Body of pancreas (tissue), 4 donors: ENCODE results near the gene RTP2. TPM values are rescaled to one million over a fixed set of nuclear protein-coding genes. Genes with fewer than 3 reads are reported as not detected.
A peak's percentile ranks its signal among the peaks of the same experiment; 100 is the strongest.

Source experiments
- ATAC-seq: fragments of 150-250 bp; one replicate; pipeline ENCODE4 v1.9.1; 2016
- DNase-seq, 4 donors: peaks; one replicate each; pipeline ENCODE4 v3.0.0-alpha.2; 2019
- H3K27ac ChIP-seq, 4 donors: fragments of 200-600 bp; sonication (generic); 1 replicate in 3 of 4; 2 replicates in 1 of 4; pipeline versions ENCODE4 v1.5.1 to v1.6.1; 2016 to 2019; ENCODE audit warnings: mild to moderate bottlenecking in 1 of 4, mixed read lengths in 1 of 4, moderate library complexity in 1 of 4
- H3K27me3 ChIP-seq, 2 donors: fragments of 200-600 bp; sonication (generic); one replicate each; pipeline ENCODE4 v1.6.0; 2016; ENCODE audit warnings: mild to moderate bottlenecking in 1 of 2
- H3K36me3 ChIP-seq, 2 donors: fragments of 200-600 bp; sonication (generic); replicated peaks in 1 of 2; 2 replicates each; pipeline ENCODE4 v1.5.1; 2016; ENCODE audit warnings: low read depth in 2 of 2; ENCODE audit not compliant: insufficient read depth in 1 of 2
- H3K4me1 ChIP-seq: fragments of 200-600 bp; sonication (generic); one replicate; pipeline ENCODE4 v1.6.0; 2016
- H3K4me3 ChIP-seq, 2 donors: fragments of 200-600 bp; sonication (generic); 1 replicate in 1 of 2; 2 replicates in 1 of 2; pipeline ENCODE4 v1.5.1; 2016 to 2019
- H3K9me3 ChIP-seq, 3 donors: fragments of 200-600 bp; sonication (generic); 1 replicate in 2 of 3; 2 replicates in 1 of 3; pipeline ENCODE4 v1.5.1; 2016
- CTCF ChIP-seq, 7 experiments: fragments of 450-650 bp in 4 of 7; fragments of 200-600 bp in 3 of 7; sonication (generic) in 3 of 7; IDR thresholded peaks; one replicate each; pipeline ENCODE4 v1.5.1; 2016 to 2019; ENCODE audit warnings: antibody characterized with exemption in 7 of 7
- POLR2A ChIP-seq, 3 donors: fragments of 450-650 bp; IDR thresholded peaks; one replicate each; pipeline ENCODE4 v1.6.1; 2016; ENCODE audit warnings: antibody characterized with exemption in 3 of 3, mild to moderate bottlenecking in 2 of 3
- WGBS, 2 donors: methylation state at CpG; one replicate each; pipeline ENCODE4 v1.1.5; 2017; 5-methylcytosine and 5-hydroxymethylcytosine counted together
- intact Hi-C: fragments of 100-400 bp; cut with DNase I; formaldehyde crosslinking; loops from one replicate; pipeline ENCODE4 v1.15.1; 2023
- total RNA-seq, 2 donors: library from RNA; depleted of rRNA; stranded (reverse); fragments of >200 nt; gene quantifications; one replicate each; pipeline ENCODE4 v1.1.0, GENCODE V29; 2016

RTP2 gene
- total RNA-seq, 2 donors from 2014 or later: not detected

- WGBS, 2 donors: 41 to 43% methylated on average over 5 of the region's 5 CpGs
- peaks cover 40% of the 10 kb centered on the region for H3K4me1 ChIP-seq
- ATAC-seq (no peak), DNase-seq (no peak)
- no peak for TF ChIP-seq POLR2A (IDR thresholded peaks at IDR 0.05)
- TF ChIP-seq CTCF (IDR thresholded peaks at IDR 0.05): no peak
- intact Hi-C loops: no loop called here
- H3K27ac ChIP-seq: peak overlapping the region in 3 of 4 donors; percentile 99
- no peaks in the 10 kb centered on the region for H3K27me3 ChIP-seq
- no peak overlapping the region for H3K4me3 ChIP-seq
- no peaks in the 10 kb centered on the region for H3K36me3 ChIP-seq
- no peaks in the 10 kb centered on the region for H3K9me3 ChIP-seq
These were observed 45.1 kb upstream of the RTP2 start for GRCh38 chr3:187747506-187747905.

DNA sequence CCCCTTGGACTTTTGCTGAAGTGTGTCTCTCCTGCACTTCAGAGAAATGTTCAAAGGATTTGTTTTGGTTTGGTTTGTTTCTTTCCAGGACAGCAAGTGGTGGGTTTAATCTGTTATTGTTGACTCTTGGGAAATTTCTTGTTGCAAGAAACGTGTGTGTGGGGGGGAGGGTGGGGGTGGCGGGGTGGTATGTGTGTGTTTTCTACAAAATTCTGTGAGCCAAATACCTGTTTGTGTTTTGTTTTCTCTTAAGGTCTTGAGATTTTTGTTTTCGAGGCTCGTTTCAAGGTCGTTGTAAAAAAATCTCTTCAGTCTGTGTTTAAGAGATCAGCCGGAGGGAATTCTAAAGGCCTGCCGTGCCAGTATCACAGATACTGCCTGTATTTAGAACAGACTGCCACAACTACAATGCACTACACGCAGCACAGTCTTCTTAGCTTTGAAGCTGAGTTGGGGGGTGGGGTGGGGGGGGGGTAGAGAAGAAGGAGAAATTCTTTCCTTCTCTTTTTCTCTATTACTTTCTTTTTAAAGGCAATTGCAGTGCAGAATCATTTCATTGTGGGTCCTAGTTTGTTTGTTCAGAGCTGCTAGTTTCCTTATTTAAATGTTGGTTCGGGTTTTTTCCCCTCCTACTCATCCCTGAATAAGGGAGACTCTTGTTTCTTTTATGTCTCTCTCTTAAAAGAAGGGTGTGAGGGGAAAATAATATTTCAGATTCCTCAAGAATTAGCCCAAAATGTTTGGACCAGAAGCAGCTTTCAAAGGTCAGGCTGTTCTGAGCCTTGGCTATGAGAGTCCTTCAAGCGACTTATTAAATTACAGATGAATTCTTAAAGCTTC lies 44.3 kb upstream of the RTP2 start:
- peak overlapping the region; percentile 87 to 99 (median 99) for H3K27ac ChIP-seq
- H3K27me3 ChIP-seq: no peaks in the 10 kb centered on the region
- no peak for TF ChIP-seq POLR2A (IDR thresholded peaks at IDR 0.05)
- no peak for TF ChIP-seq CTCF (IDR thresholded peaks at IDR 0.05)
- ATAC-seq: no peak
- peak in 2 of 4 donors; percentile 43 to 55 for DNase-seq
- no peaks in the 10 kb centered on the region for H3K9me3 ChIP-seq
- intact Hi-C loops: no loop called here
- 14 to 19% methylated on average over 10 of the region's 10 CpGs for WGBS, 2 donors
- H3K4me1 ChIP-seq: peaks cover 49% of the 10 kb centered on the region
- no peaks in the 10 kb centered on the region for H3K36me3 ChIP-seq
- no peak overlapping the region for H3K4me3 ChIP-seq

DNA sequence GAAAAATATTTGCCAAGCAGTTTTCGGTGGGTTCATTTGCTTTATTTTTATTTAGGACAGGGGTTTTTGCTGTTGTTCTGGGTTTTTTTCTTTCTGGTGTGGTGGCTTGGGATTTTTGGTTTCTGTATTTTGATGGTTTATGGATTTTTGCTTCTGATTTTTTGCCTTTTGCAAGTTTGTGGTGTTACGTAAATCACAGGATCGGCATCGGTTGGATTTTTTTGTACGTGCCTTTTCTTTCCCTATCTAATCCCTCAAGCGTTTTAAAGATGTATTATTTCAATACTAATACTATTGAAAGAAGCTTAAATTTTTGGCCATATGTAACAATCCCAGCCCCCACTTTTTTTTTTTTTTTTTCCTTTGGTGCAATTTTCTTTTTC lies 43.7 kb upstream of the RTP2 start:
- Histone ChIP-seq H3K9me3 (no peaks in the 10 kb centered on the region), H3K36me3 (no peaks in the 10 kb centered on the region), H3K4me1 (peaks cover 48% of the 10 kb centered on the region), H3K27ac (peak overlapping the region; percentile 87 to 99 (median 99)), H3K4me3 (peak overlapping the region in 1 of 2 donors; percentile 50), H3K27me3 (no peaks in the 10 kb centered on the region)
- intact Hi-C loops: no loop called here
- 1 to 4% methylated on average over 6 of the region's 6 CpGs for WGBS, 2 donors
- ATAC-seq (no peak), DNase-seq (no peak)
- no peak for TF ChIP-seq POLR2A (IDR thresholded peaks at IDR 0.05)
- TF ChIP-seq CTCF (IDR thresholded peaks at IDR 0.05): no peak

- peak within 1 kb of the TSS; percentile 95 to 99 (median 99) for H3K27ac ChIP-seq
- peaks cover 47% of the 10 kb centered on the region for H3K4me1 ChIP-seq
- no peaks in the 10 kb centered on the region for H3K36me3 ChIP-seq
- peak in 3 of 7 experiments; percentile 16 to 25 (median 19) for TF ChIP-seq CTCF (IDR thresholded peaks at IDR 0.05)
- peak; percentile 93 to 100 (median 99) for TF ChIP-seq POLR2A (IDR thresholded peaks at IDR 0.05)
- DNase-seq: peak; percentile 94 to 96 (median 95)
- WGBS, 2 donors: 0 to 1% methylated on average over 39 to 40 of the region's 40 CpGs
- H3K4me3 ChIP-seq: peak within 1 kb of the TSS; percentile 50 to 90
- H3K27me3 ChIP-seq: no peaks in the 10 kb centered on the region
- peak; percentile 75 for ATAC-seq
- no peaks in the 10 kb centered on the region for H3K9me3 ChIP-seq
- intact Hi-C loops: no loop called here
These were observed 43.1 kb upstream of the RTP2 start, which contains the start of gene BCL6 for GRCh38 chr3:187745201-187746058. Gene BCL6 (minus strand): TSS chr3:187745468. CDS start chr3:187733693, 11,775 bp downstream.
